ENCODE results near the gene PLPPR1. TPM values are rescaled to one million over a fixed set of nuclear protein-coding genes. Genes with fewer than 3 reads are reported as not detected.

The PLPPR1 gene
- polyA plus RNA-seq, 3 donors, result not detected

- no peak for TF ChIP-seq CTCF (IDR thresholded peaks at IDR 0.05)
- Histone ChIP-seq H3K27me3 (ENCODE audit: control insufficient read depth in 2 of 2, insufficient read depth in 2 of 2, low read length in 2 of 2) (no peaks in the 10 kb centered on the region), H4K20me1 (ENCODE audit: insufficient read depth, low read length) (no peaks in the 10 kb centered on the region), H3K36me3 (replicated peaks in 1 of 2; ENCODE audit: control insufficient read depth in 1 of 2, insufficient read depth in 2 of 2, low read length in 2 of 2) (no peaks in the 10 kb centered on the region), H2AFZ (ENCODE audit: insufficient read depth, low read depth, low read length, poor library complexity, severe bottlenecking) (no peak overlapping the region), H3K4me3 (replicated peaks in 1 of 3; ENCODE audit: low read depth in 2 of 3, low read length in 3 of 3) (no peak overlapping the region), H3K4me1 (ENCODE audit: control insufficient read depth in 1 of 2, insufficient read depth in 2 of 2, low read length in 2 of 2) (no peaks in the 10 kb centered on the region), H3K27ac (ENCODE audit: low read depth in 1 of 2, low read length in 2 of 2) (no peak overlapping the region), H3K4me2 (replicated peaks; ENCODE audit: extremely low read depth, low read length, poor library complexity, severe bottlenecking) (no peak overlapping the region), H3K9ac (ENCODE audit: insufficient read depth, low read length, poor library complexity, severe bottlenecking) (no peak overlapping the region), H3K9me3 (replicated peaks in 1 of 2; ENCODE audit: control insufficient read depth in 1 of 2, insufficient read depth in 1 of 2, low read length in 2 of 2) (peaks cover 0 to 6% of the 10 kb centered on the region in 2 donors), H3K79me2 (ENCODE audit: insufficient read depth, low read length) (no peaks in the 10 kb centered on the region)
- Mint-ChIP-seq H3K36me3 (no peaks in the 10 kb centered on the region), H3K9me3 (peaks cover 0 to 13% (median 4%) of the 10 kb centered on the region in 7 donors), H3K27me3 (ENCODE audit: low read depth in 3 of 3) (peaks cover 2 to 3% (median 2%) of the 10 kb centered on the region in 3 donors), H3K27ac (no peak overlapping the region), H3K4me1 (no peaks in the 10 kb centered on the region), H3K4me3 (no peak overlapping the region)
- no peak for DNase-seq
- intact Hi-C loops (cut with micrococcal nuclease), result no loop called here
- 96% methylated on average over 23 of the region's 25 CpGs for WGBS (ENCODE audit: insufficient coverage)
Measured at GRCh38 chr9:101333926-101334702, 305.6 kb downstream of the PLPPR1 start.

- Histone ChIP-seq H3K27me3 (ENCODE audit: control insufficient read depth in 2 of 2, insufficient read depth in 2 of 2, low read length in 2 of 2) (no peaks in the 10 kb centered on the region), H3K36me3 (replicated peaks in 1 of 2; ENCODE audit: control insufficient read depth in 1 of 2, insufficient read depth in 2 of 2, low read length in 2 of 2) (no peaks in the 10 kb centered on the region), H3K4me3 (replicated peaks in 1 of 3; ENCODE audit: low read depth in 2 of 3, low read length in 3 of 3) (no peak overlapping the region), H3K9me3 (replicated peaks in 1 of 2; ENCODE audit: control insufficient read depth in 1 of 2, insufficient read depth in 1 of 2, low read length in 2 of 2) (peaks cover 0 to 7% of the 10 kb centered on the region in 2 donors), H3K4me2 (replicated peaks; ENCODE audit: extremely low read depth, low read length, poor library complexity, severe bottlenecking) (no peak overlapping the region), H4K20me1 (ENCODE audit: insufficient read depth, low read length) (no peaks in the 10 kb centered on the region), H2AFZ (ENCODE audit: insufficient read depth, low read depth, low read length, poor library complexity, severe bottlenecking) (no peak overlapping the region), H3K27ac (ENCODE audit: low read depth in 1 of 2, low read length in 2 of 2) (no peak overlapping the region), H3K79me2 (ENCODE audit: insufficient read depth, low read length) (no peaks in the 10 kb centered on the region), H3K4me1 (ENCODE audit: control insufficient read depth in 1 of 2, insufficient read depth in 2 of 2, low read length in 2 of 2) (no peaks in the 10 kb centered on the region), H3K9ac (ENCODE audit: insufficient read depth, low read length, poor library complexity, severe bottlenecking) (no peak overlapping the region)
- Mint-ChIP-seq H3K4me3 (no peak overlapping the region), H3K27ac (no peak overlapping the region), H3K9me3 (peaks cover 0 to 13% (median 4%) of the 10 kb centered on the region in 7 donors), H3K4me1 (no peaks in the 10 kb centered on the region), H3K27me3 (ENCODE audit: low read depth in 3 of 3) (peaks cover 2 to 3% (median 2%) of the 10 kb centered on the region in 3 donors), H3K36me3 (no peaks in the 10 kb centered on the region)
- intact Hi-C loops (cut with micrococcal nuclease), result no loop called here
- no peak for TF ChIP-seq CTCF (IDR thresholded peaks at IDR 0.05)
- DNase-seq, result no peak
Measured at GRCh38 chr9:101336091-101336490, 307.6 kb downstream of the PLPPR1 start.

Data from CD14-positive monocyte (primary cell).